AG09309 (cell line): Measurements from ENCODE around the gene RPS27L.
A peak's percentile ranks its signal among the peaks of the same experiment; 100 is the strongest.

Experiments
- DNase-seq: peaks from one replicate; pipeline ENCODE4 v3.0.0-alpha.2; 2010; ENCODE audit warnings: low read depth
- H3K4me3 ChIP-seq: 2 replicates; pipeline ENCODE4 v1.5.1; 2011; ENCODE audit warnings: mild to moderate bottlenecking, low read depth, low read length, moderate library complexity; ENCODE audit not compliant: control insufficient read depth
- CTCF ChIP-seq: IDR thresholded peaks from 2 replicates; pipeline ENCODE4 v1.5.1; 2011; ENCODE audit warnings: mild to moderate bottlenecking, low read depth, low read length, inconsistent platforms; ENCODE audit not compliant: insufficient read depth, control insufficient read depth; ENCODE audit errors: missing control alignments

RPS27L gene

GRCh38 chr15:63134245-63134985, 22.9 kb downstream of the RPS27L start:
- no peak for TF ChIP-seq CTCF
- DNase-seq = no peak
- H3K4me3 ChIP-seq = no peak overlapping the region

GRCh38 chr15:63133786-63134185, 23.5 kb downstream of the RPS27L start:
- no peak for DNase-seq
- no peak overlapping the region for H3K4me3 ChIP-seq
- TF ChIP-seq CTCF = no peak

GRCh38 chr15:63126726-63127125, 30.6 kb downstream of the RPS27L start:
- no peak overlapping the region for H3K4me3 ChIP-seq
- no peak for TF ChIP-seq CTCF
- DNase-seq = no peak

GRCh38 chr15:63124506-63124905, 32.8 kb downstream of the RPS27L start:
- no peak for TF ChIP-seq CTCF
- H3K4me3 ChIP-seq = no peak overlapping the region

GRCh38 chr15:63122002-63122875, 35.0 kb downstream of the RPS27L start:
- H3K4me3 ChIP-seq = peak overlapping the region; percentile 64
- TF ChIP-seq CTCF = peak; percentile 27
- DNase-seq = peak; percentile 25

More at GRCh38 chr15:63124506-63124905, 32.8 kb downstream of the RPS27L start:
- no peak for DNase-seq

GRCh38 chr15:63121382-63122001, 35.8 kb downstream of the RPS27L start, which contains the start of gene LACTB:
Gene LACTB (plus strand): TSS chr15:63121861. CDS start chr15:63121872, 11 bp downstream.
- H3K4me3 ChIP-seq = peak within 1 kb of the TSS; percentile 64
- DNase-seq = peak; percentile 68
- no peak for TF ChIP-seq CTCF
